Stimulated activated naive CD8-positive, alpha-beta T cell treated with anti-CD3 and anti-CD28 coated beads, Interleukin-15, Interleukin-2, amounts not matched to agents 100 ng/mL and 50 ng/mL, for 24 hours (primary cell): ENCODE measurements around the gene MYL10.
"Not testable (repeated sequence)": the region's sequence is repeated elsewhere in the genome, so short reads cannot be mapped to it uniquely, and the experiment has no call there.

Experiments used
- H3K27ac Mint-ChIP-seq: one replicate; pipeline ENCODE4 v1.8.0; 2021; ENCODE audit warnings: mild to moderate bottlenecking, mixed read lengths
- H3K27me3 Mint-ChIP-seq: one replicate; pipeline ENCODE4 v1.8.0; 2021; ENCODE audit warnings: mixed read lengths
- H3K36me3 Mint-ChIP-seq: one replicate; pipeline ENCODE4 v1.8.0; 2021; ENCODE audit warnings: low read depth, mixed read lengths
- H3K4me1 Mint-ChIP-seq: one replicate; pipeline ENCODE4 v1.8.0; 2021; ENCODE audit warnings: low read depth, mixed read lengths
- H3K4me3 Mint-ChIP-seq: one replicate; pipeline ENCODE4 v1.8.0; 2021; ENCODE audit warnings: mild to moderate bottlenecking, mixed read lengths
- H3K9me3 Mint-ChIP-seq: one replicate; pipeline ENCODE4 v1.8.0; 2021; ENCODE audit warnings: mixed read lengths

Gene MYL10

GRCh38 chr7:101666293-101666692, 37.2 kb upstream of the MYL10 start:
- Mint-ChIP-seq H3K9me3 (peaks cover 9% of the 10 kb centered on the region), H3K4me1 (no peaks in the 10 kb centered on the region), H3K27ac (no peak overlapping the region), H3K27me3 (peaks cover 10% of the 10 kb centered on the region), H3K4me3 (no peak overlapping the region), H3K36me3 (no peaks in the 10 kb centered on the region)

GRCh38 chr7:101664893-101665471, 35.9 kb upstream of the MYL10 start:
- H3K4me3 Mint-ChIP-seq, result no peak overlapping the region
- H3K27me3 Mint-ChIP-seq, result peaks cover 18% of the 10 kb centered on the region
- H3K4me1 Mint-ChIP-seq, result no peaks in the 10 kb centered on the region
- H3K9me3 Mint-ChIP-seq, result peaks cover 9% of the 10 kb centered on the region
- H3K36me3 Mint-ChIP-seq, result no peaks in the 10 kb centered on the region
- H3K27ac Mint-ChIP-seq, result no peak overlapping the region

GRCh38 chr7:101664436-101664835, 35.3 kb upstream of the MYL10 start:
- Mint-ChIP-seq H3K27me3 (peaks cover 18% of the 10 kb centered on the region), H3K36me3 (no peaks in the 10 kb centered on the region), H3K4me3 (no peak overlapping the region), H3K27ac (no peak overlapping the region), H3K4me1 (no peaks in the 10 kb centered on the region), H3K9me3 (peaks cover 9% of the 10 kb centered on the region)

GRCh38 chr7:101663747-101664146, 34.7 kb upstream of the MYL10 start:
- no peaks in the 10 kb centered on the region for H3K36me3 Mint-ChIP-seq
- H3K27me3 Mint-ChIP-seq, result peaks cover 21% of the 10 kb centered on the region

GRCh38 chr7:101662447-101662998, 33.4 kb upstream of the MYL10 start:
- Mint-ChIP-seq H3K4me3 (no peak overlapping the region), H3K9me3 (peaks cover 9% of the 10 kb centered on the region), H3K27me3 (peaks cover 20% of the 10 kb centered on the region), H3K36me3 (no peaks in the 10 kb centered on the region), H3K27ac (no peak overlapping the region), H3K4me1 (no peaks in the 10 kb centered on the region)

More at GRCh38 chr7:101663747-101664146, 34.7 kb upstream of the MYL10 start:
- H3K4me1 Mint-ChIP-seq, result no peaks in the 10 kb centered on the region
- H3K9me3 Mint-ChIP-seq, result peaks cover 9% of the 10 kb centered on the region
- H3K27ac Mint-ChIP-seq, result no peak overlapping the region
- H3K4me3 Mint-ChIP-seq, result no peak overlapping the region

DNA sequence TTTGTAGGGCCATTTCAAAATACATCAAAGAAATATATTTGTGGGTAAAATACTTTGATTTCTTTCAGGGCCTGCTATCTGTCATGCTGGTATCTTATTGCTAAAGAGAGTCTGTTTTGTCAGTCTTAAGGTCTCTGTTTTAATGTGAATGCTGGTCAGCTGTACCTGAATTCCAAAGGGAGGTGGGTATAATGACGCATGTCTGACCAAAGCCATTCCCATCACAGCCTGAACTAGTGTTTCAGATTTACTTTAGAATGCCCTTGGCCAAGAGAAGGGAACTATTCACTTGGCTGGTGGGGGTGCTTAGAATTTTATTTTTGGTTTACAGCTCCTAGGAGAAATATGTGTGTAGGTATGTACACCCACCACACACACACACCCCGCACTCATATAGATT, 30.6 kb upstream of the MYL10 start:
- Mint-ChIP-seq H3K9me3 (peaks cover 9% of the 10 kb centered on the region), H3K4me1 (no peaks in the 10 kb centered on the region), H3K27ac (no peak overlapping the region), H3K27me3 (peaks cover 25% of the 10 kb centered on the region), H3K36me3 (no peaks in the 10 kb centered on the region), H3K4me3 (no peak overlapping the region)

DNA sequence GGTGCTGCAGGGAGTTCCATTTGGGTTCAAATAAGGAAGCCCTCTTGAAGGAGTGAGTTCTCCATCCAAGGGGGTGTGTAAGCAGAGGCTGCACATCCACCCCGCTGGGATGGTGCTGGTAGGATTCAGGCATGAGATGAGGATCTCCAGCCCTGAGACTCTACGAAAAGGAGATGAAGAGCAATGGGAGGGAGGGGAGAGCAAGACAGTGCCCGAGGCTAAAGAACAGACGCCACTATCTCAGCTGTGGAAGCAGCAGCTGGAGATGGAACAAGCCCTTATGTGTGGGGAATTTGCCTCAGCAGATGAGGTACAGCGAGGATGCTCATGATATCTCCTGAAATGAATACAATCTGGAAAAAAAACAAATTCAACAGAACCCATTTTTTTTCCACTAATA, 28.1 kb upstream of the MYL10 start:
- no peaks in the 10 kb centered on the region for H3K36me3 Mint-ChIP-seq
- no peaks in the 10 kb centered on the region for H3K4me1 Mint-ChIP-seq
- no peak overlapping the region for H3K4me3 Mint-ChIP-seq
- no peak overlapping the region for H3K27ac Mint-ChIP-seq
- peaks cover 32% of the 10 kb centered on the region for H3K27me3 Mint-ChIP-seq
- peaks cover 4% of the 10 kb centered on the region for H3K9me3 Mint-ChIP-seq

GRCh38 chr7:101651112-101651511, 22.0 kb upstream of the MYL10 start:
- Mint-ChIP-seq H3K4me3 (no peak overlapping the region), H3K27ac (no peak overlapping the region), H3K27me3 (peaks cover 19% of the 10 kb centered on the region), H3K36me3 (no peaks in the 10 kb centered on the region), H3K4me1 (no peaks in the 10 kb centered on the region), H3K9me3 (no peaks in the 10 kb centered on the region)

DNA sequence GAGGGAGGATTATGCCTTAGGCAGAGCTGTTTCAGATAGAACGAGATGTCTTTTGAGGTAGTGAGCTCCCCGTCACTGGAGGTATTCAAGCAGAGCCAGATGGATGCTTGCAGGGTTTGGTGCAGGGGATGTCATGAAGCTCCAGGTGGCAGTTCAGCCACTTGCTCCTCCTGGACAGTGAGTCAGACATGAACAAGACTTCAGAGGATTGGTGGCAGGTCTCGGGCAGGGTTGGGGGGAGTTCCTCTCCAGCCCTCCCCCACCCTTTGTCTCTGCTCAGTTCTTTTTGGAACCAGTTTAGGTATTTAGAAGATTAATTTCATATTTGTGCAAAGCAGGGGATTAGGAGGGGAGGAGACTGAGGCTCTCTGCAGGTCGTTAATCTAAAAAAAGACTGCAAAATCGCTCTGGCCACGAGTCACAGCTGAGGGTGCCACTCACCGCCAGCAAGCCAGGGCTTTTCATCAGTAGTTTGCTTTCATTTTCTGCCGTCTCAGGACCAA, 21.5 kb upstream of the MYL10 start:
- Mint-ChIP-seq H3K36me3 (no peaks in the 10 kb centered on the region), H3K4me1 (no peaks in the 10 kb centered on the region), H3K4me3 (no peak overlapping the region)

DNA sequence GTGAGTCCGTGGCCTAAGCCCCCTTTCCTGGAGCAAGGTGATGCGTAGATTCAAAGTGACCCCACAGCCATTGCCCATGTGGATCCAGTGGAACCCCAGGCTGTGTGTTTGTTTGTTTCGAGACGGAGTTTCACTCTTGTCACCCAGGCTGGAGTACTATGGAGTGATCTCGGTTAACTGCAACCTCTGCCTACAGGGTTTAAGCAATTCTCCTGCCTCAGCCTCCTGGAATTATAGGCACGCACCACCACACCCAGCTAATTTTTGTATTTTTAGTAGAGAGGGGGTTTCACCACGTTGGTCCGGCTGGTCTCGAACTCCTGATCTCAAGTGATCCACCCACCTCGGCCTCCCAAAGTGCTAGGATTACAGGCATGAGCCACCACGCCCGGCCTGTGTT, 18.8 kb upstream of the MYL10 start:
- H3K36me3 Mint-ChIP-seq, H3K4me3 Mint-ChIP-seq, H3K4me1 Mint-ChIP-seq, H3K27ac Mint-ChIP-seq, H3K9me3 Mint-ChIP-seq: not testable (repeated sequence)
- H3K27me3 Mint-ChIP-seq, result peaks cover 13% of the 10 kb centered on the region

More for the DNA sequence above, 21.5 kb upstream of the MYL10 start:
- no peak overlapping the region for H3K27ac Mint-ChIP-seq
- no peaks in the 10 kb centered on the region for H3K9me3 Mint-ChIP-seq
- H3K27me3 Mint-ChIP-seq, result peaks cover 19% of the 10 kb centered on the region

DNA sequence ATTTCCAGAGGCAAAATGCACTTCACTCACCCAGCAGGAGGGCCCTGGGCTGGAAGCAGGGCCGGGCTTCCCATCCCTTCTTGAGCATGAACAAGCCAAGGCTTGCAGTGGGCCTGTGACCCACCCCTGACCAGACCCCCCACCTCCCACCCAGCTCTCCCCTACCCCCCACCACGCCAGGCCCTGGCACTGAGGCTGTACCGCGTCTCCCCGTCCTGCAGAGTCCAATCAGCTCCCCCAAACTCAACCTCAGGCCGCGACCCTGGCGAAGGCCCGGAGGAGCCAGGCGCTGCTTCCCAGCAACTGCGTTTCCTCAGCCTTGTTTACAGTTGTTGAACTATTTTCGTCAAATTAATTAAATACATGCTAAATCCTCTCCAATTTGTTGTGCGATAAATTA, 16.9 kb upstream of the MYL10 start:
- no peak overlapping the region for H3K27ac Mint-ChIP-seq
- no peak overlapping the region for H3K4me3 Mint-ChIP-seq
- peaks cover 10% of the 10 kb centered on the region for H3K27me3 Mint-ChIP-seq
- no peaks in the 10 kb centered on the region for H3K36me3 Mint-ChIP-seq
- no peaks in the 10 kb centered on the region for H3K4me1 Mint-ChIP-seq
- H3K9me3 Mint-ChIP-seq, result no peaks in the 10 kb centered on the region

- H3K9me3 Mint-ChIP-seq, result no peaks in the 10 kb centered on the region
- no peaks in the 10 kb centered on the region for H3K4me1 Mint-ChIP-seq
- no peak overlapping the region for H3K4me3 Mint-ChIP-seq
- no peaks in the 10 kb centered on the region for H3K36me3 Mint-ChIP-seq
- H3K27ac Mint-ChIP-seq, result no peak overlapping the region
- H3K27me3 Mint-ChIP-seq, result peaks cover 2% of the 10 kb centered on the region
These were observed 15.8 kb upstream of the MYL10 start for GRCh38 chr7:101644879-101645278.

DNA sequence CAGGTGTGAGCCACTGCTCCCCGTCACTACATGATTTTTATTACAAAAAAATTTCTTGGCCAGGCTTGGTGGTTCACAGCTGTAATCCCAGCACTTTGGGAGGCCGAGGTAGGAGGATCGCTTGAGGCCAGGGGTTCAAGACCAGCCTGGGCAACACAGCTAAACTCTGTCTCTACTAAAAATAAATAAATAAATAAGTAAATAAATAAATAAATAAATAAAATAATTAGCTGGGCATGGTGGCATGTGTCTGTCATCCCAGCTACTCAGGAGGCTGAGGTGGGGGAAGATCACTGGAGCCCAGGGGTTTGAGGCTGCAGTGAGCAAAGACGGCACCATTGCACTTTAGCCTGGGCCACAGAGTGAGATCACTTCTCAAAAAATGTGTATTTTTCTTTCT, 10.0 kb upstream of the MYL10 start:
- H3K27ac Mint-ChIP-seq, H3K27me3 Mint-ChIP-seq, H3K36me3 Mint-ChIP-seq, H3K9me3 Mint-ChIP-seq, H3K4me3 Mint-ChIP-seq, H3K4me1 Mint-ChIP-seq: not testable (repeated sequence)

DNA sequence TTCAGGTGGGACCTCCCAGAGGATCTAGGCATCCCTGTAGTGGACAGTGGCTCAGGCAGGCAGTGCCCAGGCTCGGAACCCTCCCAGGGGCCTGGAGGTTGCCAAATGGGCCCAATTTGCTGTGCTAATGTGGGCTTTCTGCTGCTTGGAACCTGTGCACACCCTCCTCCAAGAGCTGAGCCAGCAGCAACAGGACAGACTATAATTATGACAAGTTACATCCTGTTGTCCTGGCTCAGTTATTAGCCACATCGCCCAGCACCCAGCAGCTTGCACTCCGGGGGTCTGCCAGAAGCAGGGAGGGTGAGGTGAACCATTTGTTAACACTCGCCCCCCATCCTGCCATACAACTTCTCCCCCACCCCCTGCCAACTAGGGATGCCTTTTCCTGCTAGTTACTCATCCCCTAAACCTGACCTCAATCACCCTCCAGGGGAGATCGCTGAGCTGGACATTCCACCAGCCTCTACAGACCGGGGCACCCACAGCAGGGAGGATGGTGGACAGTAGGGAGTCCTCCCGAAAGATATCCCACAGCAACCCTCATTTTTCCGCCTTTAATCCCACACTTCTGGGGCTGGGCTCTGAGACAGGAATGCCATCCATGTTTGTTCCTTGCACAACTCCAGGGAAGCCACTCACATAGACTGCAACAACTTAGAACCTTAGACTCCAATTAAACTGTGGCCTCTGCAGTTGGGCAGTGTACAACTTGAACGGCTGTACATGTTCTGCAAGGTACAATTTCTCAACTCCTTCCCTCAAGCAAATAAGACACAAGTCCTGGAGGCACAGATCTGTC, 7.9 kb upstream of the MYL10 start:
- no peaks in the 10 kb centered on the region for H3K36me3 Mint-ChIP-seq
- H3K4me1 Mint-ChIP-seq, result no peaks in the 10 kb centered on the region
- H3K27ac Mint-ChIP-seq, result no peak overlapping the region
- no peak overlapping the region for H3K4me3 Mint-ChIP-seq
- H3K9me3 Mint-ChIP-seq, result no peaks in the 10 kb centered on the region
- no peaks in the 10 kb centered on the region for H3K27me3 Mint-ChIP-seq

- no peaks in the 10 kb centered on the region for H3K36me3 Mint-ChIP-seq
- H3K4me1 Mint-ChIP-seq, result no peaks in the 10 kb centered on the region
- no peak overlapping the region for H3K27ac Mint-ChIP-seq
- no peaks in the 10 kb centered on the region for H3K9me3 Mint-ChIP-seq
- no peak overlapping the region for H3K4me3 Mint-ChIP-seq
- no peaks in the 10 kb centered on the region for H3K27me3 Mint-ChIP-seq
These were observed 6.4 kb upstream of the MYL10 start for GRCh38 chr7:101635484-101635883.
